ENCODE results near the gene TTC3.

Gene TTC3

GRCh38 chr21:37117204-37117603 is 44.1 kb downstream of the TTC3 start:
- peaks cover 10% of the 10 kb centered on the region for H3K36me3 ChIP-seq (replicated peaks)
- no peaks in the 10 kb centered on the region for H3K27me3 ChIP-seq (replicated peaks)
- H3K27ac ChIP-seq = no peak overlapping the region
- in situ Hi-C loops (cut with HindIII; ENCODE audit: low pct_ligation_motif_present, low sequenced_read_pairs) = no loop called here
- DNase-seq = no peak
- H3K4me3 ChIP-seq (ENCODE audit: low read depth, low read length) = no peak overlapping the region
- TF ChIP-seq, protein P1, sequence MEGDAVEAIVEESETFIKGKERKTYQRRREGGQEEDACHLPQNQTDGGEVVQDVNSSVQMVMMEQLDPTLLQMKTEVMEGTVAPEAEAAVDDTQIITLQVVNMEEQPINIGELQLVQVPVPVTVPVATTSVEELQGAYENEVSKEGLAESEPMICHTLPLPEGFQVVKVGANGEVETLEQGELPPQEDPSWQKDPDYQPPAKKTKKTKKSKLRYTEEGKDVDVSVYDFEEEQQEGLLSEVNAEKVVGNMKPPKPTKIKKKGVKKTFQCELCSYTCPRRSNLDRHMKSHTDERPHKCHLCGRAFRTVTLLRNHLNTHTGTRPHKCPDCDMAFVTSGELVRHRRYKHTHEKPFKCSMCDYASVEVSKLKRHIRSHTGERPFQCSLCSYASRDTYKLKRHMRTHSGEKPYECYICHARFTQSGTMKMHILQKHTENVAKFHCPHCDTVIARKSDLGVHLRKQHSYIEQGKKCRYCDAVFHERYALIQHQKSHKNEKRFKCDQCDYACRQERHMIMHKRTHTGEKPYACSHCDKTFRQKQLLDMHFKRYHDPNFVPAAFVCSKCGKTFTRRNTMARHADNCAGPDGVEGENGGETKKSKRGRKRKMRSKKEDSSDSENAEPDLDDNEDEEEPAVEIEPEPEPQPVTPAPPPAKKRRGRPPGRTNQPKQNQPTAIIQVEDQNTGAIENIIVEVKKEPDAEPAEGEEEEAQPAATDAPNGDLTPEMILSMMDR (IDR thresholded peaks at IDR 0.05; ENCODE audit: low read depth, low read length, missing control alignments) = no peak

GRCh38 chr21:37118187-37118826 is 45.3 kb downstream of the TTC3 start:
- no peak for DNase-seq
- Histone ChIP-seq H3K36me3 (replicated peaks) (peaks cover 19% of the 10 kb centered on the region), H3K4me3 (ENCODE audit: low read depth, low read length) (no peak overlapping the region), H3K27me3 (replicated peaks) (no peaks in the 10 kb centered on the region), H3K27ac (no peak overlapping the region)
- in situ Hi-C loops (cut with HindIII; ENCODE audit: low pct_ligation_motif_present, low sequenced_read_pairs) = no loop called here
- TF ChIP-seq, protein P1 (IDR thresholded peaks at IDR 0.05; ENCODE audit: low read depth, low read length, missing control alignments) = no peak

DNA sequence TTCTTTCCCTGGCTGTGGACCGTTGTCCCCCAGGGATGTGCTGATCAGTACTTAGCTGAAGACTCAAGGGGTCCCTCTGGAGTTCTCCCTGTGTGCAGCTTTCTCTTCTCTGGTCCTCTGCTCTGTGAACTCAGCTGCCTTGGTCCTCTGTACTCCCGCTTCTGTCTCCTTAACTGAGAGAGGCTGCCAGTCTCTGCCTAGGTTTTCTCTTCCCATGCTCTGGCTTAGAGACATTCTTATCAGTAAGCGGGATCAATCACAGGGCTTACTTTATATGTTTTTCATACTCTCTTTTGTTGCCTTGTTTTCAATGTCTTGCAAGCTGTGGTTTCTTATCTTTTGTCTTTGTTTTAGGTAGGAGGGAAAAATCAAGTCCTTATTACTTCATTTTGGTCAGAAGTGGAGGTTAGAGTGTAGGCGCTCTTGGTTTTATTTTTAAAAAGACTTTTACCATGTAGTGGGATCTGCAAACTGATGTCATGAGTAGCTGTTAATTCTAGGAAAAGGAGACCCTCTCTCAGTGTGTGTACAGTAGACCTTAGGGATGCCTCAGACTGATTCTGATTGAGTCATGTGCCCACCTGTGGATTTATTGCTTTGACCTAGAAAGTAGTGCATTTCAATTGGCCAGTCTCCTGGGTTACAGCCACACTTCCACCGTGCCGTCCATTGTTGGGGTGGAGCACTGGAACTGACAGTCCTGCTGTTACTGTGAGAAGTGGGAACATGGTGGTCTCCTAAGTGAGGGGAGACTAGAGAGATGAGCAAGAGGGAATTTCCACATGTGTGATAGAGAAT is 46.6 kb downstream of the TTC3 start:
- H3K27me3 ChIP-seq (replicated peaks) = no peaks in the 10 kb centered on the region
- DNase-seq = no peak
- peaks cover 19% of the 10 kb centered on the region for H3K36me3 ChIP-seq (replicated peaks)
- in situ Hi-C loops (cut with HindIII; ENCODE audit: low pct_ligation_motif_present, low sequenced_read_pairs) = no loop called here
- H3K27ac ChIP-seq = no peak overlapping the region
- no peak overlapping the region for H3K4me3 ChIP-seq (ENCODE audit: low read depth, low read length)
- TF ChIP-seq, protein P1 (IDR thresholded peaks at IDR 0.05; ENCODE audit: low read depth, low read length, missing control alignments) = peak; percentile 21

GRCh38 chr21:37128076-37128475 is 55.0 kb downstream of the TTC3 start:
- H3K4me3 ChIP-seq (ENCODE audit: low read depth, low read length) = no peak overlapping the region
- peaks cover 52% of the 10 kb centered on the region for H3K36me3 ChIP-seq (replicated peaks)
- in situ Hi-C loops (cut with HindIII; ENCODE audit: low pct_ligation_motif_present, low sequenced_read_pairs) = no loop called here
- no peaks in the 10 kb centered on the region for H3K27me3 ChIP-seq (replicated peaks)
- TF ChIP-seq, protein P1 (IDR thresholded peaks at IDR 0.05; ENCODE audit: low read depth, low read length, missing control alignments) = no peak
- no peak for DNase-seq
- H3K27ac ChIP-seq = no peak overlapping the region

DNA sequence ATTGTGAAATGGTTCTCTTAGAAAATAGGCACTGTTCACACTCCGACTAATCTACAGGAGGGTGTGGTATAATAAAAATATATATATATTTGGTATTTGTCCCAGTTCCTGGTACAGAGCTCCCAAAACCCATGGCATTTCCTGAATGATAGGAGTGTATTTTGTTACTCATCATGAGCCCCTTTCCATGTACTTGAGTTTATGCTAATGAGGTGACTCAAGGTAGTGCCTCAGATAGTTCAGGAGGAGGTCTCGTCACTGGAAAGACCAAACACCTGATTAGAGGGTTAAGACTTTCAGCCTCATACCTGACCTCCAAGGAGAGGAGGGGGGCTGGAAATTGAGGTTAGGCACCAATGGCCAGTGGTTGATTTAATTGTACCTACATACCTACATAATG is 57.9 kb downstream of the TTC3 start:
- Histone ChIP-seq H3K4me3 (ENCODE audit: low read depth, low read length) (no peak overlapping the region), H3K27me3 (replicated peaks) (no peaks in the 10 kb centered on the region), H3K36me3 (replicated peaks) (peaks cover 72% of the 10 kb centered on the region), H3K27ac (peak overlapping the region; percentile 73)
- in situ Hi-C loops (cut with HindIII; ENCODE audit: low pct_ligation_motif_present, low sequenced_read_pairs) = no loop called here
- TF ChIP-seq, protein P1 (IDR thresholded peaks at IDR 0.05; ENCODE audit: low read depth, low read length, missing control alignments) = no peak
- peak; percentile 53 for DNase-seq

All from brain microvascular endothelial cell (primary cell).